HCT116 (cell line): Measurements from ENCODE around the gene NAPB. TPM values are rescaled to one million over a fixed set of nuclear protein-coding genes. Genes with fewer than 3 reads are reported as not detected.

ENCODE experiments used
- ATAC-seq: fragments of 200-7000 bp; cut with Tn5 transposase; 2 replicates; pipeline ENCODE4 v1.9.1; 2020; ENCODE audit warnings: mild to moderate bottlenecking, moderate library complexity
- BruUV-seq: library from RNA; stranded (reverse); fragments of 400-500 nt; replicated peaks from 2 replicates; lab custom pipeline; 2021; lab: Mats Ljungman, UMichigan
- CTCF ChIA-PET: fragments of 300-600 bp; sonication (Branson Sonifier 250); formaldehyde crosslinking; loops from one replicate; lab custom pipeline; 2021; ENCODE audit warnings: antibody characterized with exemption; lab: Charles Lee
- POLR2A ChIA-PET: fragments of 300-600, 350-600 bp; sonication (Branson Sonifier 250); formaldehyde crosslinking; loops from one replicate; lab custom pipeline; 2021; ENCODE audit warnings: antibody characterized with exemption; lab: Charles Lee
- RAD21 ChIA-PET, 2 experiments: fragments of 300-600 bp; sonication (Branson Sonifier 250); formaldehyde crosslinking; loops; one replicate each; lab custom pipeline; 2023; ENCODE audit warnings: low total read pairs in 2 of 2; ENCODE audit not compliant: uncharacterized antibody in 2 of 2, unreplicated experiment in 2 of 2, low non-redundant PET in 1 of 2; lab: Charles Lee
- DNase-seq: peaks from one replicate; pipeline ENCODE4 v3.0.0-alpha.2; 2010; ENCODE audit warnings: low read depth, low spot score
- H2AFZ ChIP-seq: fragments of 200-600 bp; shearing (Covaris generic), sonication (generic); 2 replicates; pipeline ENCODE4 v1.6.1; 2017; ENCODE audit warnings: low read depth, mixed run types, mixed read lengths, antibody characterized with exemption, low read length; ENCODE audit not compliant: poor library complexity, severe bottlenecking
- H3K27ac ChIP-seq: 2 replicates; pipeline ENCODE4 v1.5.1; 2012; ENCODE audit warnings: low read depth, low read length
- H3K27me3 ChIP-seq: fragments of 200-600 bp; sonication (generic); 2 replicates; pipeline ENCODE4 v1.6.1; 2016; ENCODE audit warnings: mixed run types, low read length, mixed read lengths; ENCODE audit not compliant: insufficient read depth
- H3K36me3 ChIP-seq, 2 experiments: fragments of 200-500 bp in 1 of 2; fragments of 200-600 bp in 1 of 2; sonication (Bioruptor generic) in 1 of 2; sonication (generic) in 1 of 2; 2 replicates each; pipeline versions ENCODE4 v1.5.1 to v1.6.1; 2014 to 2016; ENCODE audit warnings: low read length in 2 of 2, inconsistent platforms in 1 of 2, mixed read lengths in 1 of 2, mixed run types in 1 of 2; ENCODE audit not compliant: insufficient read depth in 2 of 2, control insufficient read depth in 1 of 2
- H3K4me1 ChIP-seq, 2 experiments: fragments of 200-600 bp in 1 of 2; sonication (generic) in 1 of 2; 2 replicates each; pipeline versions ENCODE4 v1.5.1 to v1.6.1; 2012 to 2017; ENCODE audit warnings: low read length in 2 of 2, inconsistent platforms in 1 of 2, mild to moderate bottlenecking in 1 of 2, mixed read lengths in 1 of 2, mixed run types in 1 of 2, moderate library complexity in 1 of 2; ENCODE audit not compliant: insufficient read depth in 2 of 2, control insufficient read depth in 1 of 2
- H3K4me2 ChIP-seq: fragments of 200-600 bp; sonication (generic); 2 replicates; pipeline ENCODE4 v1.6.1; 2017; ENCODE audit warnings: mixed run types, low read length, mixed read lengths
- H3K4me3 ChIP-seq, 2 experiments: fragments of 200-600 bp in 1 of 2; sonication (generic) in 1 of 2; replicated peaks in 1 of 2; 2 replicates each; pipeline ENCODE4 v1.5.1; 2011 to 2016; ENCODE audit warnings: low read length in 2 of 2, control low read depth in 1 of 2, low read depth in 1 of 2, mild to moderate bottlenecking in 1 of 2, mixed read lengths in 1 of 2, mixed run types in 1 of 2
- H3K79me2 ChIP-seq: fragments of 200-600 bp; sonication (generic); 2 replicates; pipeline ENCODE4 v1.6.1; 2017; ENCODE audit warnings: mild to moderate bottlenecking, mixed run types, low read length, moderate library complexity, mixed read lengths; ENCODE audit not compliant: insufficient read depth
- H3K9ac ChIP-seq: fragments of 200-600 bp; sonication (generic); 2 replicates; pipeline ENCODE4 v1.6.1; 2016; ENCODE audit warnings: low read length, mixed read lengths
- H3K9me2 ChIP-seq: fragments of 200-600 bp; sonication (generic), shearing (Covaris generic); 2 replicates; pipeline ENCODE4 v1.6.1; 2017; ENCODE audit warnings: mixed run types, mild to moderate bottlenecking, moderate library complexity; ENCODE audit not compliant: insufficient read depth
- H3K9me3 ChIP-seq, 2 experiments: fragments of 200-500 bp in 1 of 2; fragments of 200-600 bp in 1 of 2; sonication (Bioruptor generic) in 1 of 2; sonication (generic) in 1 of 2; 2 replicates each; pipeline ENCODE4 v1.6.1; 2014 to 2017; ENCODE audit warnings: low read length in 2 of 2, mixed read lengths in 2 of 2, inconsistent platforms in 1 of 2, low read depth in 1 of 2, mild to moderate bottlenecking in 1 of 2, mixed run types in 1 of 2, moderate library complexity in 1 of 2; ENCODE audit not compliant: control insufficient read depth in 1 of 2, insufficient read depth in 1 of 2
- H4K20me1 ChIP-seq: fragments of 200-600 bp; sonication (generic), shearing (Covaris generic); 2 replicates; pipeline ENCODE4 v1.6.1; 2017; ENCODE audit warnings: mixed run types, mild to moderate bottlenecking, moderate library complexity; ENCODE audit not compliant: insufficient read depth
- ATF3 ChIP-seq: IDR thresholded peaks from 2 replicates; pipeline ENCODE4 v1.6.1; 2012
- CBX3 ChIP-seq: IDR thresholded peaks from 2 replicates; pipeline ENCODE4 v1.6.1; 2012; ENCODE audit warnings: low read depth
- CEBPB ChIP-seq: IDR thresholded peaks from 2 replicates; pipeline ENCODE4 v1.6.1; 2012; ENCODE audit warnings: low read depth
- CTCF ChIP-seq, 3 experiments: fragments of 200-600 bp in 1 of 3; sonication (generic) in 1 of 3; IDR thresholded peaks in 2 of 3; conservative IDR thresholded peaks in 1 of 3; 2 replicates each; pipeline ENCODE4 v1.5.1; 2012 to 2017; ENCODE audit warnings: low read depth in 2 of 3, low read length in 2 of 3, antibody characterized with exemption in 1 of 3, borderline replicate concordance in 1 of 3, control low read depth in 1 of 3, mild to moderate bottlenecking in 1 of 3, mixed read lengths in 1 of 3, mixed run types in 1 of 3, moderate library complexity in 1 of 3; ENCODE audit not compliant: insufficient read depth in 1 of 3
- EGR1 ChIP-seq: IDR thresholded peaks from 2 replicates; pipeline ENCODE4 v1.6.1; 2012; ENCODE audit warnings: low read depth
- EZH2 ChIP-seq: fragments of 200-600 bp; sonication (generic); IDR thresholded peaks from 2 replicates; pipeline ENCODE4 v1.6.1; 2017; ENCODE audit warnings: antibody characterized with exemption, mixed run types
- EZH2phosphoT487 ChIP-seq: fragments of 200-600 bp; IDR thresholded peaks from 2 replicates; pipeline ENCODE4 v1.6.1; 2018; ENCODE audit warnings: antibody characterized with exemption, borderline replicate concordance
- JUND ChIP-seq: IDR thresholded peaks from 2 replicates; pipeline ENCODE4 v1.6.1; 2012
- MAX ChIP-seq: IDR thresholded peaks from 2 replicates; pipeline ENCODE4 v1.6.1; 2012
- POLR2A ChIP-seq: IDR thresholded peaks from 2 replicates; pipeline ENCODE4 v1.7.0; 2011; ENCODE audit warnings: borderline replicate concordance; ENCODE audit not compliant: insufficient read depth, insufficient read length; ENCODE audit errors: extremely low read depth
- POLR2AphosphoS5 ChIP-seq: IDR thresholded peaks from 2 replicates; pipeline ENCODE4 v1.6.1; 2011; ENCODE audit warnings: mild to moderate bottlenecking, low read depth, low read length, moderate library complexity
- RAD21 ChIP-seq: IDR thresholded peaks from 2 replicates; pipeline ENCODE4 v1.6.1; 2012; ENCODE audit warnings: low read depth, mild to moderate bottlenecking
- REST ChIP-seq: IDR thresholded peaks from 2 replicates; pipeline ENCODE4 v1.6.1; 2012; ENCODE audit warnings: low read depth
- SRF ChIP-seq: IDR thresholded peaks from 2 replicates; pipeline ENCODE4 v1.6.1; 2012; ENCODE audit warnings: low read depth
- TCF7L2 ChIP-seq: IDR thresholded peaks from 2 replicates; pipeline ENCODE4 v1.7.0; 2011; ENCODE audit warnings: borderline replicate concordance, inconsistent platforms; ENCODE audit not compliant: insufficient read depth, insufficient read length; ENCODE audit errors: extremely low read depth
- YY1 ChIP-seq: IDR thresholded peaks from 2 replicates; pipeline ENCODE4 v1.6.1; 2011; ENCODE audit warnings: low read length, low read depth, moderate library complexity, mild to moderate bottlenecking; ENCODE audit not compliant: insufficient replicate concordance; ENCODE audit errors: extremely low read depth
- ZBTB33 ChIP-seq: IDR thresholded peaks from 2 replicates; pipeline ENCODE4 v1.6.1; 2011; ENCODE audit warnings: mild to moderate bottlenecking, low read length, moderate library complexity; ENCODE audit not compliant: insufficient replicate concordance; ENCODE audit errors: extremely low read depth
- ZFX ChIP-seq: fragments of 450-650 bp; IDR thresholded peaks from 2 replicates; pipeline ENCODE4 v1.6.1; 2017
- intact Hi-C: fragments of 100-400 bp; cut with micrococcal nuclease; formaldehyde crosslinking; loops from 2 replicates; pipeline ENCODE4 v1.10.0; 2022
- total RNA-seq: library from RNA; stranded (reverse); gene quantifications from one replicate; pipeline ENCODE4 v1.2.1, GENCODE V29; 2021; ENCODE audit not compliant: unreplicated experiment

The NAPB gene
- total RNA-seq, 1 experiment from 2014 or later = 7.9 TPM

- no TSS peak for BruUV-seq
These were observed 50.4 kb downstream of the NAPB start for GRCh38 chr20:23370873-23371272.

More at GRCh38 chr20:23370873-23371272, 50.4 kb downstream of the NAPB start:
- H3K27ac ChIP-seq = no peak overlapping the region
- H3K27me3 ChIP-seq = no peaks in the 10 kb centered on the region
- RAD21 ChIA-PET = no interaction called here
- no peak overlapping the region for H3K4me2 ChIP-seq
- TF ChIP-seq ATF3 = no peak
- no peak for TF ChIP-seq CTCF (IDR thresholded peaks at IDR 0.05 in 2 of 3, conservative IDR thresholded peaks at IDR 0.05 in 1 of 3; ENCODE audit: borderline replicate concordance in 1 of 3, insufficient read depth in 1 of 3, low read depth in 2 of 3, low read length in 2 of 3)
- no peak for TF ChIP-seq SRF
- no peak for TF ChIP-seq MAX
- TF ChIP-seq EGR1 = no peak
- no peak for TF ChIP-seq POLR2AphosphoS5
- no peak for TF ChIP-seq EZH2
- no peak for TF ChIP-seq JUND
- no peak for TF ChIP-seq CEBPB
- TF ChIP-seq ZFX = no peak
- no peak for TF ChIP-seq YY1
- TF ChIP-seq EZH2phosphoT487 = no peak
- TF ChIP-seq REST = no peak
- TF ChIP-seq CBX3 = no peak
- no peak for TF ChIP-seq POLR2A
- no peak for TF ChIP-seq ZBTB33
- TF ChIP-seq TCF7L2 = no peak
- TF ChIP-seq RAD21 = no peak
- CTCF ChIA-PET = no interaction called here
- intact Hi-C loops = no loop called here
- POLR2A ChIA-PET = no interaction called here
- no peaks in the 10 kb centered on the region for H3K9me2 ChIP-seq
- no peak overlapping the region for H3K4me3 ChIP-seq
- H3K79me2 ChIP-seq = peaks cover 26% of the 10 kb centered on the region
- H4K20me1 ChIP-seq = no peaks in the 10 kb centered on the region; the same call in 1 of the 2 replicates
- H3K36me3 ChIP-seq = peaks cover 31 to 46% of the 10 kb centered on the region in 2 experiments; a peak in 3 of 4 replicates
- no peak for DNase-seq
- peaks cover 0 to 5% of the 10 kb centered on the region in 2 experiments; a peak in 1 of 4 replicates for H3K4me1 ChIP-seq
- no peak overlapping the region for H3K9ac ChIP-seq
- H3K9me3 ChIP-seq = no peaks in the 10 kb centered on the region
- H2AFZ ChIP-seq = no peak overlapping the region
- no peak for ATAC-seq
